G401 (cell line): Measurements from ENCODE around the gene TMED10. TPM values are rescaled to one million over a fixed set of nuclear protein-coding genes. Genes with fewer than 3 reads are reported as not detected.
"Not testable (repeated sequence)": the region's sequence is repeated elsewhere in the genome, so short reads cannot be mapped to it uniquely, and the experiment has no call there.

ENCODE experiments used
- DNase-seq: peaks from one replicate; pipeline ENCODE4 v3.0.0-alpha.2; 2015; ENCODE audit warnings: low spot score
- in situ Hi-C: cut with HindIII; loops from 2 replicates; pipeline ENCODE4 v1.10.0; 2016; ENCODE audit warnings: low sequenced_read_pairs, mixed read lengths
- total RNA-seq: library from RNA; depleted of rRNA; stranded (reverse); fragments of >200 nt; shearing (Covaris generic); gene quantifications from 2 replicates; pipeline ENCODE4 v1.2.3, GENCODE V29; 2014

Gene TMED10
- total RNA-seq, 1 experiment from 2014 or later = 202 TPM

- in situ Hi-C loops = no loop called here
- DNase-seq = no peak
These were observed 20.1 kb upstream of the TMED10 start for GRCh38 chr14:75196468-75196867.

GRCh38 chr14:75196064-75196463 lies 19.7 kb upstream of the TMED10 start:
- no peak for DNase-seq
- in situ Hi-C loops = no loop called here

GRCh38 chr14:75191100-75191499 lies 14.7 kb upstream of the TMED10 start:
- DNase-seq = no peak
- in situ Hi-C loops = no loop called here

- no peak for DNase-seq
- in situ Hi-C loops = no loop called here
These were observed 13.6 kb upstream of the TMED10 start for GRCh38 chr14:75190023-75190422.

- in situ Hi-C loops = no loop called here
- DNase-seq = no peak
These were observed 12.3 kb upstream of the TMED10 start for GRCh38 chr14:75188520-75189268.

- DNase-seq = no peak
- in situ Hi-C loops = no loop called here
These were observed 11.7 kb upstream of the TMED10 start for GRCh38 chr14:75188086-75188485.

- in situ Hi-C loops = no loop called here
- DNase-seq = no peak
These were observed 10.5 kb upstream of the TMED10 start for GRCh38 chr14:75186953-75187352.

GRCh38 chr14:75185251-75186040 lies 9.0 kb upstream of the TMED10 start:
- DNase-seq = no peak
- in situ Hi-C loops = no loop called here

- no peak for DNase-seq
- in situ Hi-C loops = no loop called here
These were observed 8.1 kb upstream of the TMED10 start for GRCh38 chr14:75184492-75184891.

GRCh38 chr14:75184039-75184438 lies 7.6 kb upstream of the TMED10 start:
- in situ Hi-C loops = no loop called here
- no peak for DNase-seq

- DNase-seq = no peak
- in situ Hi-C loops = no loop called here
These were observed 6.8 kb upstream of the TMED10 start for GRCh38 chr14:75183225-75183624.

- in situ Hi-C loops = no loop called here
- no peak for DNase-seq
These were observed 6.4 kb upstream of the TMED10 start for GRCh38 chr14:75182821-75183220.

- DNase-seq, in situ Hi-C loops: not testable (repeated sequence)
These were observed 5.8 kb upstream of the TMED10 start for GRCh38 chr14:75182163-75182562.

GRCh38 chr14:75181293-75182062 lies 5.1 kb upstream of the TMED10 start:
- in situ Hi-C loops = no loop called here

GRCh38 chr14:75175677-75176141 lies 703 bp downstream of the TMED10 start:
- DNase-seq = no peak
- in situ Hi-C loops = no loop called here

More at GRCh38 chr14:75181293-75182062, 5.1 kb upstream of the TMED10 start:
- no peak for DNase-seq

- no peak for DNase-seq
- in situ Hi-C loops = no loop called here
These were observed 2.3 kb downstream of the TMED10 start for GRCh38 chr14:75174066-75174465.

GRCh38 chr14:75170772-75171171 lies 5.6 kb downstream of the TMED10 start:
- no peak for DNase-seq
- in situ Hi-C loops = no loop called here

GRCh38 chr14:75168586-75169335 lies 7.7 kb downstream of the TMED10 start:
- no peak for DNase-seq
- in situ Hi-C loops = no loop called here

- in situ Hi-C loops = no loop called here
- no peak for DNase-seq
These were observed 9.1 kb downstream of the TMED10 start for GRCh38 chr14:75167325-75167724.
